ENCODE measurements around the gene ZNF597. TPM values are rescaled to one million over a fixed set of nuclear protein-coding genes. Genes with fewer than 3 reads are reported as not detected.

ZNF597 gene
- total and polyA plus RNA-seq, 4 experiments from 2014 or later: 1.0 to 5.3 (median 3.6) TPM

- ChIA-PET POLR2A (ENCODE audit: partially characterized antibody) (no interaction called here), CTCF (ENCODE audit: partially characterized antibody) (no interaction called here)
- intact Hi-C loops (cut with micrococcal nuclease): no loop called here
- peaks cover 16% of the 10 kb centered on the region for H3K36me3 ChIP-seq (ENCODE audit: insufficient read depth, low read length)
- no peak for DNase-seq
- no peak overlapping the region for H3K4me3 ChIP-seq (ENCODE audit: low read length in 2 of 2)
- Mint-ChIP-seq H3K27ac (peak overlapping the region; percentile 33 to 77 (median 67)), H3K4me3 (no peak overlapping the region), H3K27me3 (no peaks in the 10 kb centered on the region), H3K4me1 (peaks cover 33 to 79% (median 46%) of the 10 kb centered on the region in 4 donors), H3K9me3 (no peaks in the 10 kb centered on the region), H3K36me3 (peaks cover 22 to 26% of the 10 kb centered on the region in 2 donors)
- no peaks in the 10 kb centered on the region for H3K9me3 ChIP-seq (ENCODE audit: control insufficient read depth in 1 of 2, low read length in 2 of 2)
- peaks cover 26% of the 10 kb centered on the region for H3K4me1 ChIP-seq (ENCODE audit: insufficient read depth, low read length)
- no peaks in the 10 kb centered on the region for H3K27me3 ChIP-seq (ENCODE audit: insufficient read depth, low read length)
- H3K27ac ChIP-seq (ENCODE audit: low read depth, low read length): no peak overlapping the region
Measured at GRCh38 chr16:3467921-3468320, 24.6 kb upstream of the ZNF597 start.

DNA sequence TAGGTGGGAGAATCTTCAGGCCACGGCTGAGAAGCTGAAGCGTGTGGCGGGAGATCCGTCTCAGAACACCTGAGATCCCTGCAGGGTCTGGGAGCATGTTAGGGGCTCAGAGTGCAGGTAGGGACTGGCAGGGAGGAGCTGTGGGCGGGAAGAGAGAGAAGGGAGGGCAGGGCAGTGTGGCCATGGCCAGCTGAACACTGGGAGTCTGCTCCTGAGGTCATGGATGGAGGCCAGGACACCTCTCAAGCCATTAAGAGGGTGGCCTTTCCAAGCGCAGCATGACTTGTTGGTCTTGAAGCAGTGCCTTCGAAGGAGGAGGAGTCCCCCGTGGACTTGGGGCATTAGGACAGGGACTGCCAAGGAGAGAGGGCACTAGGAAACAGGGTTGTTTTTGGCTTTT, 23.9 kb upstream of the ZNF597 start:
- Mint-ChIP-seq H3K27ac (peak overlapping the region in 4 of 7 donors; percentile 59 to 86 (median 70)), H3K4me1 (peaks cover 34 to 77% (median 49%) of the 10 kb centered on the region in 4 donors), H3K9me3 (no peaks in the 10 kb centered on the region), H3K27me3 (no peaks in the 10 kb centered on the region), H3K4me3 (no peak overlapping the region), H3K36me3 (peaks cover 15 to 23% of the 10 kb centered on the region in 2 donors)
- ChIA-PET CTCF (ENCODE audit: partially characterized antibody) (interaction anchor here (1.3 kb wide), 1 partner anchor 30 kb away, joined by 3 read pairs; no protein-coding TSS in a partner anchor), POLR2A (ENCODE audit: partially characterized antibody) (interaction anchor here (1.2 kb wide), 1 partner anchor 10 kb away, joined by 4 read pairs; no protein-coding TSS in a partner anchor)
- intact Hi-C loops (cut with micrococcal nuclease): no loop called here
- no peak overlapping the region for H3K27ac ChIP-seq (ENCODE audit: low read depth, low read length)
- H3K36me3 ChIP-seq (ENCODE audit: insufficient read depth, low read length): peaks cover 16% of the 10 kb centered on the region
- H3K27me3 ChIP-seq (ENCODE audit: insufficient read depth, low read length): no peaks in the 10 kb centered on the region
- no peak overlapping the region for H3K4me3 ChIP-seq (ENCODE audit: low read length in 2 of 2)
- peaks cover 28% of the 10 kb centered on the region for H3K4me1 ChIP-seq (ENCODE audit: insufficient read depth, low read length)
- no peak for DNase-seq
- no peaks in the 10 kb centered on the region for H3K9me3 ChIP-seq (ENCODE audit: control insufficient read depth in 1 of 2, low read length in 2 of 2)

DNA sequence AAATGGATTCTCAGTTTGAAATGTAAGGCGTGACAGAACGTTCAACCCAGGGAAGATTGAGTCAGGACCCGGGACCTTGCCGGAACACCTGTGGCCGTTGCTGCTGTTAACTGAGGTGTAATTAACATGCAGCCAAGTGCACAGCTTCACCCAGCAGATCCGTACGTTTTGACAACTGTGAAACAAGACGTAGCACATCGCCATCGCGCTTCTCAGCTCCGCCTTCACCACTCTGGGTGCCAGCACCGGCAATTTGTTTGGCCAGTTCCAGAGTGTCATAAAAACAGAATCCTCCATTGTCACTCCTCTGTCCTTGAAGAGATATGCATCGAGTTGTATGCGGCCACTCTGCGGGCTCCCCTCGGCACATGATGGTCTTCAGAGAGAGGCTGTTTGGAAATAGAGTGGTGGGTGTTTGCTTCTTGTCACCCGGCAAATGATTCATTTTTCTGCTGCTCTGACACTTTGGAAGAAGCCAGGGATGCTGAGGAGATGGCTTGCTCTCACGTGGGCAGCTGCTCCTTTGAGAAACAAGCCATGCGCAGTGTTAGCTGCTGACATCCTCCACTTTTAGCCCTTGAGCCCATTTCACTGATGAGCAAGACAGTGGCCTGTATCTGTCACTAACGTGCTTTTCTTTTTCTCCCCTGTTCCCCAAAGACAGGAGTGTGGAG, 22.7 kb upstream of the ZNF597 start:
- Mint-ChIP-seq H3K36me3 (peaks cover 14 to 21% of the 10 kb centered on the region in 2 donors), H3K9me3 (no peaks in the 10 kb centered on the region), H3K4me1 (peaks cover 35 to 78% (median 57%) of the 10 kb centered on the region in 4 donors), H3K27ac (peak overlapping the region in 2 of 7 donors; percentile 29 to 32), H3K4me3 (no peak overlapping the region), H3K27me3 (no peaks in the 10 kb centered on the region)
- H3K4me1 ChIP-seq (ENCODE audit: insufficient read depth, low read length): peaks cover 40% of the 10 kb centered on the region
- no peak for DNase-seq
- ChIA-PET POLR2A (ENCODE audit: partially characterized antibody) (interaction anchor here (1.2 kb wide), 1 partner anchor 9 kb away, joined by 4 read pairs; no protein-coding TSS in a partner anchor), CTCF (ENCODE audit: partially characterized antibody) (interaction anchor here (0.9 to 1.3 kb wide), 2 partner anchors 29 to 34 kb away, joined by 3 read pairs; partner anchors contain the start of gene CLUAP1)
- H3K4me3 ChIP-seq (ENCODE audit: low read length in 2 of 2): no peak overlapping the region
- H3K27me3 ChIP-seq (ENCODE audit: insufficient read depth, low read length): no peaks in the 10 kb centered on the region
- no peaks in the 10 kb centered on the region for H3K9me3 ChIP-seq (ENCODE audit: control insufficient read depth in 1 of 2, low read length in 2 of 2)
- intact Hi-C loops (cut with micrococcal nuclease): no loop called here
- H3K36me3 ChIP-seq (ENCODE audit: insufficient read depth, low read length): peaks cover 16% of the 10 kb centered on the region
- no peak overlapping the region for H3K27ac ChIP-seq (ENCODE audit: low read depth, low read length)

- DNase-seq: no peak
- Histone ChIP-seq H3K36me3 (ENCODE audit: insufficient read depth, low read length) (peaks cover 16% of the 10 kb centered on the region), H3K9me3 (ENCODE audit: control insufficient read depth in 1 of 2, low read length in 2 of 2) (no peaks in the 10 kb centered on the region), H3K4me1 (ENCODE audit: insufficient read depth, low read length) (peaks cover 47% of the 10 kb centered on the region), H3K27ac (ENCODE audit: low read depth, low read length) (no peak overlapping the region), H3K4me3 (ENCODE audit: low read length in 2 of 2) (no peak overlapping the region), H3K27me3 (ENCODE audit: insufficient read depth, low read length) (no peaks in the 10 kb centered on the region)
- ChIA-PET POLR2A (ENCODE audit: partially characterized antibody) (interaction anchor here (0.7 kb wide), 1 partner anchor 496 kb away, joined by 3 read pairs; no protein-coding TSS in a partner anchor), CTCF (ENCODE audit: partially characterized antibody) (interaction anchor here (0.6 to 0.9 kb wide), 2 partner anchors 19 to 35 kb away, joined by 3 to 4 read pairs; partner anchors contain the start of gene CLUAP1)
- intact Hi-C loops (cut with micrococcal nuclease): no loop called here
- Mint-ChIP-seq H3K27ac (peak overlapping the region in 3 of 7 donors; percentile 32 to 87 (median 48)), H3K4me1 (peaks cover 40 to 80% (median 64%) of the 10 kb centered on the region in 4 donors), H3K4me3 (peak overlapping the region in 2 of 8 donors; percentile 26 to 29), H3K36me3 (peaks cover 14 to 21% of the 10 kb centered on the region in 2 donors), H3K9me3 (no peaks in the 10 kb centered on the region), H3K27me3 (no peaks in the 10 kb centered on the region)
Measured at GRCh38 chr16:3465301-3465700, 22.0 kb upstream of the ZNF597 start.

- no peaks in the 10 kb centered on the region for H3K27me3 ChIP-seq (ENCODE audit: insufficient read depth, low read length)
- ChIA-PET POLR2A (ENCODE audit: partially characterized antibody) (no interaction called here), CTCF (ENCODE audit: partially characterized antibody) (no interaction called here)
- H3K4me1 Mint-ChIP-seq: peaks cover 40 to 76% (median 61%) of the 10 kb centered on the region in 4 donors
- H3K27ac ChIP-seq (ENCODE audit: low read depth, low read length): no peak overlapping the region
- peaks cover 10% of the 10 kb centered on the region for H3K36me3 ChIP-seq (ENCODE audit: insufficient read depth, low read length)
- peaks cover 0 to 9% of the 10 kb centered on the region in 2 donors for H3K36me3 Mint-ChIP-seq
- no peaks in the 10 kb centered on the region for H3K27me3 Mint-ChIP-seq
- peak overlapping the region in 6 of 8 donors; percentile 10 to 74 (median 30) for H3K4me3 Mint-ChIP-seq
- H3K4me3 ChIP-seq (ENCODE audit: low read length in 2 of 2): no peak overlapping the region
- H3K4me1 ChIP-seq (ENCODE audit: insufficient read depth, low read length): peaks cover 66% of the 10 kb centered on the region
- intact Hi-C loops (cut with micrococcal nuclease): no loop called here
- peak overlapping the region in 6 of 7 donors; percentile 22 to 81 (median 65) for H3K27ac Mint-ChIP-seq
- H3K9me3 Mint-ChIP-seq: no peaks in the 10 kb centered on the region
- no peak for DNase-seq
- H3K9me3 ChIP-seq (ENCODE audit: control insufficient read depth in 1 of 2, low read length in 2 of 2): no peaks in the 10 kb centered on the region
Measured at GRCh38 chr16:3461151-3461550, 17.8 kb upstream of the ZNF597 start.

GRCh38 chr16:3460585-3460984, 17.3 kb upstream of the ZNF597 start:
- Histone ChIP-seq H3K9me3 (ENCODE audit: control insufficient read depth in 1 of 2, low read length in 2 of 2) (no peaks in the 10 kb centered on the region), H3K27ac (ENCODE audit: low read depth, low read length) (no peak overlapping the region), H3K4me3 (ENCODE audit: low read length in 2 of 2) (no peak overlapping the region), H3K27me3 (ENCODE audit: insufficient read depth, low read length) (no peaks in the 10 kb centered on the region), H3K4me1 (ENCODE audit: insufficient read depth, low read length) (peaks cover 66% of the 10 kb centered on the region), H3K36me3 (ENCODE audit: insufficient read depth, low read length) (peaks cover 5% of the 10 kb centered on the region)
- H3K4me1 Mint-ChIP-seq: peaks cover 38 to 74% (median 58%) of the 10 kb centered on the region in 4 donors
- H3K4me3 Mint-ChIP-seq: peak overlapping the region in 4 of 8 donors; percentile 33 to 93 (median 82)
- H3K27me3 Mint-ChIP-seq: no peaks in the 10 kb centered on the region
- peak overlapping the region in 5 of 7 donors; percentile 63 to 97 (median 81) for H3K27ac Mint-ChIP-seq
- H3K36me3 Mint-ChIP-seq: peaks cover 0 to 7% of the 10 kb centered on the region in 2 donors
- POLR2A ChIA-PET (ENCODE audit: partially characterized antibody): interaction anchor here (1.2 kb wide), 1 partner anchor 51 kb away, joined by 3 read pairs; no protein-coding TSS in a partner anchor
- intact Hi-C loops (cut with micrococcal nuclease): no loop called here
- no peak for DNase-seq
- CTCF ChIA-PET (ENCODE audit: partially characterized antibody): no interaction called here
- no peaks in the 10 kb centered on the region for H3K9me3 Mint-ChIP-seq

- intact Hi-C loops (cut with micrococcal nuclease): no loop called here
- Mint-ChIP-seq H3K27me3 (no peaks in the 10 kb centered on the region), H3K4me3 (peak overlapping the region in 7 of 8 donors; percentile 23 to 94 (median 93)), H3K36me3 (peaks cover 0 to 6% of the 10 kb centered on the region in 2 donors), H3K27ac (peak overlapping the region; percentile 75 to 97 (median 87)), H3K9me3 (no peaks in the 10 kb centered on the region), H3K4me1 (peaks cover 35 to 70% (median 54%) of the 10 kb centered on the region in 4 donors)
- H3K4me1 ChIP-seq (ENCODE audit: insufficient read depth, low read length): peaks cover 66% of the 10 kb centered on the region
- no peaks in the 10 kb centered on the region for H3K36me3 ChIP-seq (ENCODE audit: insufficient read depth, low read length)
- H3K4me3 ChIP-seq (ENCODE audit: low read length in 2 of 2): peak overlapping the region in 1 of 2 donors; percentile 7
- H3K27me3 ChIP-seq (ENCODE audit: insufficient read depth, low read length): no peaks in the 10 kb centered on the region
- no peak for DNase-seq
- H3K27ac ChIP-seq (ENCODE audit: low read depth, low read length): no peak overlapping the region
- ChIA-PET CTCF (ENCODE audit: partially characterized antibody) (no interaction called here), POLR2A (ENCODE audit: partially characterized antibody) (interaction anchor here (1.2 to 2.0 kb wide), 2 partner anchors 40 to 51 kb away, joined by 3 to 7 read pairs; partner anchors contain the start of gene CLUAP1)
- H3K9me3 ChIP-seq (ENCODE audit: control insufficient read depth in 1 of 2, low read length in 2 of 2): no peaks in the 10 kb centered on the region
Measured at GRCh38 chr16:3460121-3460520, 16.8 kb upstream of the ZNF597 start.

Measured in CD4-positive, alpha-beta memory T cell (primary cell).